HepG2 (cell line): ENCODE measurements around the gene DIAPH1. TPM values are rescaled to one million over a fixed set of nuclear protein-coding genes. Genes with fewer than 3 reads are reported as not detected.

Source experiments
- ATAC-seq: fragments of 200-7000 bp; cut with Tn5 transposase; 3 replicates; pipeline ENCODE4 v1.9.1; 2020; ENCODE audit warnings: mild to moderate bottlenecking, moderate library complexity
- BruUV-seq: library from RNA; stranded (reverse); fragments of 400-500 nt; replicated peaks from 2 replicates; lab custom pipeline; 2021; lab: Mats Ljungman, UMichigan
- CTCF ChIA-PET: fragments of 300-600 bp; formaldehyde crosslinking; extraction: SDS; loops from one replicate; lab custom pipeline; 2021; ENCODE audit warnings: low total read pairs, inconsistent platforms, low intra/inter-chr PET ratio; lab: Yijun Ruan, JAX
- POLR2A ChIA-PET: fragments of 350-600 bp; sonication (Branson Sonifier 250); formaldehyde crosslinking; loops from one replicate; lab custom pipeline; 2020; ENCODE audit warnings: antibody characterized with exemption, inconsistent platforms; lab: Yijun Ruan, JAX
- DNase-seq: peaks from one replicate; pipeline ENCODE4 v3.0.0-alpha.2; 2015; ENCODE audit warnings: low spot score
- FAIRE-seq: peaks from 3 replicates; lab custom pipeline; 2011; peaks lifted over from hg19 to GRCh38; lab: Jason Lieb, UNC
- H2AFZ ChIP-seq: one replicate; pipeline ENCODE4 v1.6.1; 2011; ENCODE audit warnings: low read length, inconsistent platforms
- H3K27ac ChIP-seq: fragments of 300-600 bp; 3 replicates; pipeline ENCODE4 v1.8.0; 2011; ENCODE audit warnings: mixed run types, mild to moderate bottlenecking, mixed read lengths, low read length, inconsistent platforms; ENCODE audit not compliant: insufficient read depth; ENCODE audit errors: extremely low read length
- H3K27me3 ChIP-seq, 2 experiments: fragments of 200-600 bp in 1 of 2; 2 replicates in 1 of 2; 3 replicates in 1 of 2; pipeline versions ENCODE4 v1.6.0 to v1.8.0; 2011; ENCODE audit warnings: low read length in 2 of 2, mild to moderate bottlenecking in 2 of 2, moderate library complexity in 2 of 2, inconsistent platforms in 1 of 2; ENCODE audit not compliant: insufficient read depth in 2 of 2, control insufficient read depth in 1 of 2
- H3K36me3 ChIP-seq, 2 experiments: fragments of 200-600 bp in 1 of 2; replicated peaks in 1 of 2; 2 replicates in 1 of 2; 3 replicates in 1 of 2; pipeline versions ENCODE4 v1.5.1 to v1.8.0; 2011; ENCODE audit warnings: low read length in 2 of 2, inconsistent platforms in 1 of 2; ENCODE audit not compliant: insufficient read depth in 2 of 2, control insufficient read depth in 1 of 2
- H3K4me1 ChIP-seq: 2 replicates; pipeline ENCODE4 v1.5.1; 2012; ENCODE audit warnings: low read length, inconsistent platforms; ENCODE audit not compliant: insufficient read depth
- H3K4me2 ChIP-seq: 2 replicates; pipeline ENCODE4 v1.6.0; 2011; ENCODE audit warnings: low read depth, low read length, inconsistent platforms
- H3K4me3 ChIP-seq, 3 experiments: fragments of 200-600 bp in 1 of 3; sonication (generic), shearing (Covaris generic) in 1 of 3; replicated peaks in 1 of 3; 2 replicates each; pipeline ENCODE4 v1.5.1; 2011 to 2016; ENCODE audit warnings: low read length in 3 of 3, inconsistent platforms in 2 of 3, low read depth in 2 of 3, mild to moderate bottlenecking in 2 of 3, control low read depth in 1 of 3, mixed read lengths in 1 of 3; ENCODE audit not compliant: insufficient read depth in 1 of 3
- H3K79me2 ChIP-seq: one replicate; pipeline ENCODE4 v1.6.1; 2011; ENCODE audit warnings: low read length, inconsistent platforms; ENCODE audit not compliant: insufficient read depth
- H3K9ac ChIP-seq: 2 replicates; pipeline ENCODE4 v1.6.0; 2011; ENCODE audit warnings: mild to moderate bottlenecking, low read depth, low read length, inconsistent platforms; ENCODE audit not compliant: insufficient read depth
- H3K9me3 ChIP-seq: 2 replicates; pipeline ENCODE4 v1.5.1; 2012; ENCODE audit warnings: mild to moderate bottlenecking, low read length
- H4K20me1 ChIP-seq: 2 replicates; pipeline ENCODE4 v1.6.0; 2011; ENCODE audit warnings: inconsistent platforms, mild to moderate bottlenecking, low read length, moderate library complexity; ENCODE audit not compliant: insufficient read depth
- ETS1 ChIP-seq: sonication (generic); formaldehyde crosslinking; IDR thresholded peaks from 2 replicates; pipeline ENCODE4 v1.4.0; 2020; ENCODE audit warnings: missing genetic modification reagents
- FOSL2 ChIP-seq: sonication (generic); formaldehyde crosslinking; IDR thresholded peaks from 2 replicates; pipeline ENCODE4 v1.4.0; 2020; ENCODE audit warnings: missing genetic modification reagents
- ISL2 ChIP-seq: sonication (generic); formaldehyde crosslinking; IDR thresholded peaks from 2 replicates; pipeline ENCODE4 v1.5.0; 2020; ENCODE audit warnings: missing genetic modification reagents
- NFE2L2 ChIP-seq: fragments of 150-350 bp; IDR thresholded peaks from 2 replicates; pipeline ENCODE4 v1.6.1; 2014; ENCODE audit warnings: low read length
- NRL ChIP-seq: sonication (generic); formaldehyde crosslinking; IDR thresholded peaks from 2 replicates; pipeline ENCODE4 v1.5.0; 2020; ENCODE audit warnings: missing genetic modification reagents, mild to moderate bottlenecking, moderate library complexity, borderline replicate concordance
- SP4 ChIP-seq: sonication (generic); formaldehyde crosslinking; IDR thresholded peaks from 2 replicates; pipeline ENCODE4 v1.8.1; 2023; ENCODE audit warnings: mild to moderate bottlenecking, missing genetic modification reagents
- ZBTB7B ChIP-seq: sonication (generic); formaldehyde crosslinking; IDR thresholded peaks from 2 replicates; pipeline ENCODE4 v1.4.0; 2020; ENCODE audit warnings: missing genetic modification reagents
- WGBS: methylation state at CpG from one replicate; pipeline ENCODE4 v1.1.6; 2017; ENCODE audit warnings: low lambda C conversion rate; 5-methylcytosine and 5-hydroxymethylcytosine counted together
- in situ Hi-C: cut with HindIII; loops from 2 replicates; pipeline ENCODE4 v1.10.0; 2017; ENCODE audit warnings: low pct_unique_long_range_greater_than_20kb; ENCODE audit not compliant: extremely low pct_ligation_motif_present
- intact Hi-C: fragments of 100-400 bp; cut with micrococcal nuclease; formaldehyde crosslinking; loops from one replicate; pipeline ENCODE4 v1.10.0; 2022; ENCODE audit not compliant: unreplicated experiment
- polyA plus RNA-seq, 8 experiments: library from polyadenylated mRNA; depleted of rRNA in 3 of 8; stranded (reverse) in 7 of 8; unstranded in 1 of 8; fragments of >200 nt; fragmentation: Illumina TruSeq in 4 of 8; extraction: Trizol in 4 of 8; gene quantifications; 2 replicates each; pipeline versions ENCODE4 v1.2.1 to v1.2.3, GENCODE V29; 2011 to 2016; ENCODE audit warnings: low read depth in 4 of 8, missing spikeins in 1 of 8, mixed read lengths in 1 of 8; ENCODE audit not compliant: insufficient read depth in 1 of 8
- total RNA-seq, 5 experiments: library from RNA; depleted of rRNA; stranded (reverse); fragments of >200 nt; fragmentation: Illumina TruSeq; extraction: Trizol; gene quantifications; 2 replicates each; pipeline ENCODE4 v1.2.3, GENCODE V29; 2016; ENCODE audit warnings: low read depth in 1 of 5
- TF ChIP-seq, protein P1 (sequence below): IDR thresholded peaks from 2 replicates; pipeline ENCODE4 v1.6.1; 2018; ENCODE audit warnings: missing genetic modification reagents, mild to moderate bottlenecking, missing compliant biosample characterization

DIAPH1 gene
- total and polyA plus RNA-seq, 2 of the 13 experiments (the other 11 are each of a cell fraction or from before 2014, with no cell fraction given), result 25.1 to 33.9 TPM

DNA sequence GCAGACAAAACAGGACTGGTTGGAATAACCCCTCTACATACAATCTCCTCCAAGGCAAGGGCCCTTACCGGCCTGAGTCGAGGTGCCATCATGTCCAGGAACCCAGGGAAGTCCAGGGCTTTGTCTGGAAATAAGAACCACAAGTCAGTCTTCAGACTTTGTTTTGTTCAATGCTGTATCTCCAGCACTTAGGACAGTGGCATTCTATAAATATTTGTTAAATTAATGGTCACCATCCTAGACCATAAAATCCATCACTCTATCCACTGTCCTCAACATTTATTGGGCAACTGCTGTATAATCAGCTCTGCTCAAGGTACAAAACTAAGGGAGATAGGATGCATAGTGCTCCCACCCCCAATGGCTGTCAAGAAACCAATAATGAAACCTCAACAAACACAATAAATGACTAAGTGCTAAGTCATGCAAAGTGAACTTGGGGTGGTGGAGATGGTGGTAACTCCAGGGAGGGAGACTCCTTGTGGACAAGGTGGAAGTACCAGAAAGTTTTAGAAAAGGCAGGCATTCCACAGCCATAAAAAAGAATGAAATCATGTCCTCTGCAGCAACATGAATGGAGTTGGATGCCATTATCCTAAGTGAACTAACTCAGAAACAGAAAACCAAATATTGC, 23.0 kb upstream of the DIAPH1 start:
- H3K36me3 ChIP-seq, result peaks cover 0 to 23% of the 10 kb centered on the region in 2 experiments; a peak in 1 of 5 replicates
- 100% methylated on average over 2 of the region's 2 CpGs for WGBS
- no peak overlapping the region for H2AFZ ChIP-seq
- intact Hi-C loops, result no loop called here
- TF ChIP-seq FOSL2 (CRISPR knock-in tag) (peak; percentile 26; the same call in 1 of the 2 replicates), NFE2L2 (peak; percentile 37; the same call in 1 of the 2 replicates), ISL2 (CRISPR knock-in tag) (no peak)
- H3K27ac ChIP-seq, result no peak overlapping the region
- FAIRE-seq, result no peak
- no peaks in the 10 kb centered on the region for H3K79me2 ChIP-seq
- H3K4me3 ChIP-seq, result no peak overlapping the region
- no peak for ATAC-seq
- no peaks in the 10 kb centered on the region for H3K9me3 ChIP-seq
- BruUV-seq, result no TSS peak
- H4K20me1 ChIP-seq, result no peaks in the 10 kb centered on the region
- in situ Hi-C loops, result no loop called here
- CTCF ChIA-PET, result interaction anchor here (0.8 kb wide), 1 partner anchor 50 kb away, joined by 3 read pairs; no protein-coding TSS in a partner anchor
- peaks cover 9% of the 10 kb centered on the region for H3K4me1 ChIP-seq
- no peak overlapping the region for H3K9ac ChIP-seq
- no peak for DNase-seq
- POLR2A ChIA-PET, result interaction anchor here (1.1 kb wide), 1 partner anchor 16 kb away, joined by 3 read pairs; no protein-coding TSS in a partner anchor
- H3K4me2 ChIP-seq, result no peak overlapping the region
- H3K27me3 ChIP-seq, result no peaks in the 10 kb centered on the region; a peak in 1 of 5 replicates

DNA sequence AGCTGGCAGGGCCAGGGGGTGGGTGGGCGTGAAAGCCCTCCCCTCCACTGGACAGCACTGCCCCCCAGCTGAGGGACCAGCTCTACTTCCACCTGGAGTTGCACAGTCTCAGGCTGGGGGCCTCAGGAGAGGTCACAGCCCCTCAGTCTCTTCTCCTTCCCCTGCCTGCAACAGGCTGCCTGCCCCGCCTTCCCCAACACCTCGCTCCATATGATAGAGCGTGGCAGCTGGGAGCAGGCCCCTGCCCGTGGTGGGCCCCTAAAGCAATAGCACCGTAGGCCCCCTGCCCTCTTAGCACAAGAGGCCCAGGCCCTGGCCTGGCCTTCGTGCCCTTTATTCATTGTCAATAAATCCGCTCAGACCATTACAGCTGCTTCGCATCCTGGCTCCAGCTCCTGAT, 21.9 kb upstream of the DIAPH1 start:
- ATAC-seq, result no peak
- in situ Hi-C loops, result no loop called here
- H3K27ac ChIP-seq, result no peak overlapping the region
- intact Hi-C loops, result no loop called here
- H3K36me3 ChIP-seq, result peaks cover 0 to 23% of the 10 kb centered on the region in 2 experiments; a peak in 1 of 5 replicates
- peaks cover 13% of the 10 kb centered on the region for H3K4me1 ChIP-seq
- POLR2A ChIA-PET, result no interaction called here
- no peak overlapping the region for H2AFZ ChIP-seq
- no peak overlapping the region for H3K4me3 ChIP-seq
- no peak overlapping the region for H3K4me2 ChIP-seq
- H3K79me2 ChIP-seq, result peaks cover 9% of the 10 kb centered on the region
- TF ChIP-seq NRL (no peak), SP4 (CRISPR knock-in tag) (no peak), ZBTB7B (no peak), ETS1 (CRISPR knock-in tag) (no peak)
- TF ChIP-seq, protein P1, sequence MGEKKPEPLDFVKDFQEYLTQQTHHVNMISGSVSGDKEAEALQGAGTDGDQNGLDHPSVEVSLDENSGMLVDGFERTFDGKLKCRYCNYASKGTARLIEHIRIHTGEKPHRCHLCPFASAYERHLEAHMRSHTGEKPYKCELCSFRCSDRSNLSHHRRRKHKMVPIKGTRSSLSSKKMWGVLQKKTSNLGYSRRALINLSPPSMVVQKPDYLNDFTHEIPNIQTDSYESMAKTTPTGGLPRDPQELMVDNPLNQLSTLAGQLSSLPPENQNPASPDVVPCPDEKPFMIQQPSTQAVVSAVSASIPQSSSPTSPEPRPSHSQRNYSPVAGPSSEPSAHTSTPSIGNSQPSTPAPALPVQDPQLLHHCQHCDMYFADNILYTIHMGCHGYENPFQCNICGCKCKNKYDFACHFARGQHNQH (CRISPR knock-in tag), result no peak
- TF ChIP-seq, all 625 proteins: peak for 0
- no peak overlapping the region for H3K9ac ChIP-seq
- BruUV-seq, result no TSS peak
- no peaks in the 10 kb centered on the region for H3K9me3 ChIP-seq
- CTCF ChIA-PET, result no interaction called here
- no peak for FAIRE-seq
- WGBS, result 97% methylated on average over 8 of the region's 9 CpGs
- no peaks in the 10 kb centered on the region; a peak in 1 of 5 replicates for H3K27me3 ChIP-seq
- peaks cover 2% of the 10 kb centered on the region; the same call in 1 of the 2 replicates for H4K20me1 ChIP-seq
- DNase-seq, result no peak
